AG04450 (cell line): ENCODE measurements around the gene SCN4A. TPM values are rescaled to one million over a fixed set of nuclear protein-coding genes. Genes with fewer than 3 reads are reported as not detected.

ENCODE experiments used
- CTCF ChIA-PET: fragments of 300-600, 350-600 bp; formaldehyde crosslinking; extraction: SDS; loops from one replicate; lab custom pipeline; 2022; ENCODE audit warnings: antibody characterized with exemption, inconsistent platforms; lab: Charles Lee
- POLR2A ChIA-PET: fragments of 350-600 bp; formaldehyde crosslinking; extraction: SDS; loops from one replicate; lab custom pipeline; 2021; ENCODE audit warnings: antibody characterized with exemption, inconsistent platforms; lab: Yijun Ruan, JAX
- DNase-seq: peaks from one replicate; pipeline ENCODE4 v3.0.0-alpha.2; 2011; ENCODE audit warnings: low read depth, low spot score
- H3K27ac ChIP-seq: one replicate; pipeline ENCODE4 v1.5.1; 2012; ENCODE audit warnings: low read depth, low read length, control low read depth
- H3K27me3 ChIP-seq: one replicate; pipeline ENCODE4 v1.6.0; 2012; ENCODE audit warnings: low read length; ENCODE audit not compliant: control insufficient read depth, insufficient read depth
- H3K4me3 ChIP-seq: 2 replicates; pipeline ENCODE4 v1.5.1; 2011; ENCODE audit warnings: mild to moderate bottlenecking, low read depth, low read length, control low read depth
- H3K9me3 ChIP-seq: 2 replicates; pipeline ENCODE4 v1.5.1; 2012; ENCODE audit warnings: low read length; ENCODE audit not compliant: control insufficient read depth, insufficient read depth
- polyA plus RNA-seq: library from polyadenylated mRNA; depleted of rRNA; stranded (reverse); fragments of >200 nt; gene quantifications from 2 replicates; pipeline ENCODE4 v1.2.3, GENCODE V29; 2011
- TF ChIP-seq, protein P1 (sequence below): IDR thresholded peaks from 2 replicates; pipeline ENCODE4 v1.5.1; 2011; ENCODE audit warnings: low read depth, low read length, control low read depth, inconsistent platforms

The SCN4A gene
- polyA plus RNA-seq, 1 experiment = 0.01 TPM

DNA sequence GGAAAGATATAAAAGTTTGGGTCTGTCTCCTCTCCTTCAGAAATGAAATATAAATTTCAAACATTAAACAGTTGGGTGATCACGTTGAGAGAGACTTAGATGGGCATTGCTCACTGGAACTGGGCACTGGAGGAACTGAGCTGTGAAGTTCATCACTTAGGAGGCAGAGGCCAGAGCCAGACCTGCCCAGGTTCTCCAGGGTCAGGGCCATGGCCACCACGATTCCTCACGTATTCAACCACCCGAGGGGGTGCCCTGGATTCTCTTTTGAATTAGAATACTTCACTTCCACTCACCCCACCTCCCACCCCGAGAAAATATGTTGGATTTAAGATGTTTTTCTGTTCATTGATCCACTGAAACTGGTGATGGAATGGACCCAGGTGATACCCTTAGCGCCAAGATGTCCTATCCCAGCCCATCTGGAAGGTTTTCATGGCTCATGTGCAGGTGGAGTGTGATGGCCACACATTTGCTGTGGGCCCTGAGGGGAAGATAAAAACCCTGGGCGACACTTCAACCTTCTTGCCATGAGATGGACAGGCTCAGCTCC is 31.6 kb upstream of the SCN4A start:
- no peak overlapping the region for H3K4me3 ChIP-seq
- no peak overlapping the region for H3K27ac ChIP-seq
- H3K27me3 ChIP-seq = peaks cover 12% of the 10 kb centered on the region
- no peaks in the 10 kb centered on the region for H3K9me3 ChIP-seq
- no peak for DNase-seq
- TF ChIP-seq, protein P1, sequence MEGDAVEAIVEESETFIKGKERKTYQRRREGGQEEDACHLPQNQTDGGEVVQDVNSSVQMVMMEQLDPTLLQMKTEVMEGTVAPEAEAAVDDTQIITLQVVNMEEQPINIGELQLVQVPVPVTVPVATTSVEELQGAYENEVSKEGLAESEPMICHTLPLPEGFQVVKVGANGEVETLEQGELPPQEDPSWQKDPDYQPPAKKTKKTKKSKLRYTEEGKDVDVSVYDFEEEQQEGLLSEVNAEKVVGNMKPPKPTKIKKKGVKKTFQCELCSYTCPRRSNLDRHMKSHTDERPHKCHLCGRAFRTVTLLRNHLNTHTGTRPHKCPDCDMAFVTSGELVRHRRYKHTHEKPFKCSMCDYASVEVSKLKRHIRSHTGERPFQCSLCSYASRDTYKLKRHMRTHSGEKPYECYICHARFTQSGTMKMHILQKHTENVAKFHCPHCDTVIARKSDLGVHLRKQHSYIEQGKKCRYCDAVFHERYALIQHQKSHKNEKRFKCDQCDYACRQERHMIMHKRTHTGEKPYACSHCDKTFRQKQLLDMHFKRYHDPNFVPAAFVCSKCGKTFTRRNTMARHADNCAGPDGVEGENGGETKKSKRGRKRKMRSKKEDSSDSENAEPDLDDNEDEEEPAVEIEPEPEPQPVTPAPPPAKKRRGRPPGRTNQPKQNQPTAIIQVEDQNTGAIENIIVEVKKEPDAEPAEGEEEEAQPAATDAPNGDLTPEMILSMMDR = no peak
- CTCF ChIA-PET = interaction anchor here (1.1 to 1.2 kb wide), 2 partner anchors 14 to 85 kb away, joined by 3 read pairs; no protein-coding TSS in a partner anchor
- POLR2A ChIA-PET = no interaction called here

DNA sequence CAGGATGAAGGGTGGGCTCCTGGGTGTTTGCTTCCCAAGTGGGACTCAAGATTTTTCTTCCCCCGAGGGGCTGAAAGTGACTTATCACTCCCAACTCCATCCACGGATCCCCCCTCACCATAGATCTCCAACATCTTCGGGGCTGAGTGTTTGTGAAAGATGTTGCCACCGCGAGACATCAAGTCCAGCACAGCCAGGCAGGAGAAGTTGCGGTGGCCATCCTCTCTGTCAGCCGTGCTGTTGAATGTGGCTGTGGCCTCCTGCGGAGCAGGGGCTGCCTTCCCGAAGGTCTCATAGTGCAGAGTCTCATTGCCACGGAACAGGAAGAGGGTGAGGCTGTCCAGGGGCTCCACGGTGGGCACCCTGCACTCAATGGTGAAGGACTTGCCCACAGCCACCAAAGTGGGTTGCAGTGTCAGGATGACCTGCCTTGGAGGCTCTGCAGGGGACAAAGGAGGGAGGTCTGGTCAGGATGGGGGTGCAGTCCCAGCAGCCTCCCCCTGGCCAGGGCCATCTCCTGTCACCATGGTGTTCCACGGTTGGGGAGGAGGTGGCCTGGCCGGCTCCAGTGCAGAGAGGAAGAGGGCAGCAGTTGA is 30.9 kb upstream of the SCN4A start:
- TF ChIP-seq, protein P1 = no peak
- CTCF ChIA-PET = no interaction called here
- Histone ChIP-seq H3K27ac (no peak overlapping the region), H3K9me3 (no peaks in the 10 kb centered on the region), H3K4me3 (no peak overlapping the region), H3K27me3 (peaks cover 15% of the 10 kb centered on the region)
- no peak for DNase-seq
- POLR2A ChIA-PET = no interaction called here

DNA sequence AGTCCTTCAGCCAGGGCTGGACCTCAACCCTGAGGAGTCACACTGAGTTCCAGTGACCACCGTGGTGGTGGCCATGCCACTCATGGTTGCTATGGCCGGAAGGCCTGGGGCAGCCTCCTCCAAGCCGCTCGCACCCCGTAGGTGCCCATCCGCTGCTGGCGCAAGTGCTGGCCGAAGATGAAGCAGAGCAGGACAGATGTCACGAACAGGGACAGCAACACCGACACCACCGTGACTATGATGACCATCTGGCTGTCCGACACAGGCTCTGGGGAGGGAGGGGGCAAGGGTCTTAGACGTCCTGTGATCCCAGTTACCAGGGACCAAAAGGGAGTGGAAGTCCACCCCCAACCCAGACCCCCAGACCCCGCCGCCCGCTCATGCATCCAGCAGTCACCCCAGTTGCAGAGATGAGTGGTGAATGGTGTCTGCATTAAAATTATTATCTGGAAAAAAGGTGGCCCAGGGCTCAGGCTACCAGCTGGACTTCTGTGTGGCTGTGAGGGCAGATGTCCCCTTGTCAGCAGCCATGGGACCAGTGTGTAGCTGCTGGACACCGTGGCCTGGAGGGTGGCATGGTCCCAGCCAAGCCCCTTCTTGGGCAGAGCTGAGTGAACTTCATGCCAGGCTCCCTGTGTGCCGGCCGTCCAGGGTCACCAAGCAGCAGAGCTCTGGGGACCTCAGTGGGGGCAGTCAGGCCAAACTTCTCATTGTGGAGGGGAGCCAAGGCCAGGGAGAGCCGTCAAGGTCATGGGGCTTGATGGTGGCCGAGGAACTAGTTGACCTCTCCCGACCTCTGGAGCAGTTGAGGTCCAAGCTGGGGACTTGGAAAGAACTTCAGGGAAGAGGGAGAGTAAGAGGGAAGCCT is 30.2 kb upstream of the SCN4A start:
- TF ChIP-seq, protein P1 = no peak
- ChIA-PET CTCF (interaction anchor here (1.5 kb wide), 2 partner anchors 12 to 23 kb away, joined by 3 to 6 read pairs; no protein-coding TSS in a partner anchor), POLR2A (no interaction called here)
- Histone ChIP-seq H3K27ac (no peak overlapping the region), H3K27me3 (peaks cover 20% of the 10 kb centered on the region), H3K9me3 (no peaks in the 10 kb centered on the region), H3K4me3 (no peak overlapping the region)
- no peak for DNase-seq

DNA sequence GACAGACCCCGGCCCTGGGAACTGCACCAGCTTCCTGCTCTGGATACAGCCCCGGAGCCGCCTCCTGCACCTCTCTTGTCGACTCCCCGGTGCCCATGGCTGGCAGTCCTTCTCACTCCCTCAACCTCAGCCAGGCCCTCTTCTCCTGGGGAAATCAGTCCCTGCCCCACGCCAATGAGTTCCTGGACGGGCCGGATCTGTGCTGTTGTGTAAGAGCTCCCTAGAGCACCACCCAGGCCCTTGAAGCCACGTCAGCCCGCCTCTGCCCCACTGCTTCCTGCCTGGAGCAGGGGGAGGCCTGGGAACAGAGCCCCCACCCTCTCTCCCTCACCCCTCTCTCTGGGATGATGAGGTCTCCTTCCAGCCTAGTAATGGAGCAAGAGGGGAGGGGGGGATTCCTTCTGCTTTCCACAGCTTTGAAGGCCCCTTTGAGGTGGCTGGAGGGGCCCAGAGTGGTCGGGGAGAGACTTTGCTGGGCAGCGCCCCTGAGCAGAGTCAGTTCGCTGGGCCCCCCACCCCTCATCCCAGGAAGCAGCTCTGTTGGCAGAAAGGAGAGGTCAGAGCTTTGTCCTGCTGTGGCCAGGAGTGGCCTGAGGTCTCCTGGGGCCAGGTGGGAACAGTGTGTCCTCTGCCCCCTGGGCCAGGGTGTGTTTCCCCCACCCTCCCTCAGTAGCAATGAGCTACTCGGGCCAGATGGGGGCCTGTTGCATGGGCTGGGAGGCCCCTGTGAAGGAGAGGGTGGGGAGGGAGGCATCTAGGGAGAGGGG is 29.2 kb upstream of the SCN4A start:
- H3K27me3 ChIP-seq = peaks cover 29% of the 10 kb centered on the region
- no peak overlapping the region for H3K4me3 ChIP-seq
- no peak overlapping the region for H3K27ac ChIP-seq
- TF ChIP-seq, protein P1 = no peak
- H3K9me3 ChIP-seq = no peaks in the 10 kb centered on the region
- ChIA-PET CTCF (interaction anchor here (1.2 to 1.5 kb wide), 3 partner anchors 11 to 131 kb away, joined by 3 to 7 read pairs (median 6); no protein-coding TSS in a partner anchor), POLR2A (no interaction called here)
- no peak for DNase-seq
